Skeletal muscle tissue (tissue), 4 donors: ENCODE data around the gene EXOC6. TPM values are rescaled to one million over a fixed set of nuclear protein-coding genes. Genes with fewer than 3 reads are reported as not detected.

ENCODE experiments used
- H3K27ac ChIP-seq: one replicate; pipeline ENCODE4 v1.7.0; 2013; ENCODE audit warnings: mild to moderate bottlenecking, low read depth, low read length, inconsistent platforms
- H3K27me3 ChIP-seq, 3 donors: one replicate each; pipeline ENCODE4 v1.7.0; 2013; ENCODE audit warnings: low read length in 3 of 3; ENCODE audit not compliant: control insufficient read depth in 3 of 3, insufficient read depth in 3 of 3
- H3K36me3 ChIP-seq, 3 donors: one replicate each; pipeline ENCODE4 v1.7.0; 2013; ENCODE audit warnings: low read length in 3 of 3; ENCODE audit not compliant: control insufficient read depth in 3 of 3, insufficient read depth in 3 of 3
- H3K4me1 ChIP-seq, 3 donors: one replicate each; pipeline ENCODE4 v1.7.0; 2013; ENCODE audit warnings: low read length in 3 of 3, mild to moderate bottlenecking in 3 of 3; ENCODE audit not compliant: control insufficient read depth in 3 of 3, insufficient read depth in 3 of 3
- H3K4me3 ChIP-seq, 3 donors: one replicate each; pipeline ENCODE4 v1.7.0; 2013; ENCODE audit warnings: low read length in 3 of 3
- H3K9ac ChIP-seq, 3 donors: one replicate each; pipeline ENCODE4 v1.7.0; 2013; ENCODE audit warnings: low read length in 3 of 3, mild to moderate bottlenecking in 3 of 3, moderate library complexity in 2 of 3, low read depth in 1 of 3
- H3K9me3 ChIP-seq, 3 donors: one replicate each; pipeline ENCODE4 v1.7.0; 2013; ENCODE audit warnings: low read length in 3 of 3; ENCODE audit not compliant: control insufficient read depth in 3 of 3
- total RNA-seq: library from RNA; depleted of rRNA; stranded (reverse); fragments of >200 nt; gene quantifications from one replicate; pipeline ENCODE4 v1.2.3, GENCODE V29; 2014
- donor health status: Osteomylitis.

The EXOC6 gene
- total RNA-seq, 1 donor from 2014 or later, result 54.8 TPM

DNA sequence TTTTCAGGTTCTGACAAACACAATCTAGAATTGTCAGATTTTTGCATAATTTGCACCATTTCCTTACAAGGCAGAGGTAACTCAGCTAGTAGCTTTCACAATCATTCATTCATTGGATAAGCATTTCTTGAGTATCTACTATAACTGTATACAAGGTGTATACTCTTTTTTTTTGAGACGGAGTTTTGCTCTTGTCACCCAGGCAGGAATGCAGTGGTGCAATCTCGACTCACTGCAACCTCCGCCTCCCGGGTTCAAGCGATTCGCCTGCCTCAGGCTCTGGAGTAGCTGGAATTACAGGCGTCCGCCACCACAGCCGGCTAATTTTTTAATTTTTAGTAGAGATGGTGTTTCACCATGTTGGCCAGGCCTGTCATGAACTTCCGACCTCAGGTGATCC, 16.2 kb upstream of the EXOC6 start:
- Histone ChIP-seq H3K27me3 (no peaks in the 10 kb centered on the region), H3K36me3 (no peaks in the 10 kb centered on the region), H3K4me3 (no peak overlapping the region), H3K4me1 (peaks cover 7 to 17% (median 12%) of the 10 kb centered on the region in 3 donors), H3K9me3 (no peaks in the 10 kb centered on the region), H3K27ac (no peak overlapping the region), H3K9ac (no peak overlapping the region)

GRCh38 chr10:92832998-92833650, 15.2 kb upstream of the EXOC6 start:
- Histone ChIP-seq H3K9me3 (no peaks in the 10 kb centered on the region), H3K4me1 (peaks cover 12 to 17% (median 15%) of the 10 kb centered on the region in 3 donors), H3K4me3 (peak overlapping the region in 1 of 3 donors; percentile 15), H3K27me3 (no peaks in the 10 kb centered on the region), H3K27ac (peak overlapping the region; percentile 51), H3K36me3 (peaks cover 0 to 2% (median 0%) of the 10 kb centered on the region in 3 donors), H3K9ac (peak overlapping the region in 1 of 3 donors; percentile 73)

DNA sequence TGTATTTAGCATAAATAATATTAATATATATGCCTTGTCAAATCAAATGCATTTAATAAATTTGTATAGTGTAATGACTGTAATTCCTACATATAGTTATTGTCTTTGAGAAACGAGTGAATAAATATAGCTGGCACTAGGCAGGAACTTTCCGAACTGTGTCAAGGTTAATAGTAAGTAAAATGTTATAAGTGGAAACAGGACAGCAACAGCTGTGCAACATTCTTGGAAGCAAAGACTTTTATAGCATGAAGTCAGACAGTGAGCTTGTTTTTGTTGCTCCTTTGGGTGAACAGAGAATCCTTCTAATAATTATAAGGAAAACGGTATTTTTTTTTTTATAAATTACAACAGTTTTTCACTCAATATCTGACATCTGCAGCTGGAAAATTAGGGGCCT, 14.0 kb upstream of the EXOC6 start:
- Histone ChIP-seq H3K4me3 (peak overlapping the region; percentile 67 to 79 (median 69)), H3K27ac (peak overlapping the region; percentile 68), H3K9me3 (no peaks in the 10 kb centered on the region), H3K27me3 (no peaks in the 10 kb centered on the region), H3K4me1 (peaks cover 15 to 24% (median 21%) of the 10 kb centered on the region in 3 donors), H3K9ac (peak overlapping the region; percentile 72 to 81 (median 73)), H3K36me3 (peaks cover 0 to 3% (median 0%) of the 10 kb centered on the region in 3 donors)

DNA sequence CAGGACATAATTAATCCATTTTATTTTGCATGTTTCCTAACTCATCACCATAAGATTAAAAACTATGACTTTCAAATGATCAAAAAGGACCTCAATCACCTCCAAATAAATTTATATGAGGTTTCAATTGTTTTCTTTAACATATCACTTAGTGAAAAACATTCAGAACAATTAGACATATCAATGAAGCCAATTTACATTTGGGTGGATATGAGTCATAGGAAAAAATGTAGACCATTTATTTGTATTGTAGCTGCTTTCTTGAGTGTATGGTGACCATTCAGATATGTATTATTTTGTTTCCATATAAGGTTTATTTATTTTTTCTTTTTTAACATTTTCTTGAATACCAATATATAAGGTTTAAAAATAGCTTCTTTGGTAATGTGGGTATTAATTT, 13.3 kb upstream of the EXOC6 start:
- Histone ChIP-seq H3K4me3 (peak overlapping the region; percentile 67 to 79 (median 69)), H3K9me3 (no peaks in the 10 kb centered on the region), H3K27me3 (no peaks in the 10 kb centered on the region), H3K36me3 (peaks cover 0 to 3% (median 0%) of the 10 kb centered on the region in 3 donors), H3K4me1 (peaks cover 15 to 27% (median 21%) of the 10 kb centered on the region in 3 donors), H3K27ac (peak overlapping the region; percentile 68), H3K9ac (peak overlapping the region; percentile 72 to 81 (median 73))

GRCh38 chr10:92837456-92837855, 10.9 kb upstream of the EXOC6 start:
- no peak overlapping the region for H3K9ac ChIP-seq
- peaks cover 0 to 3% (median 0%) of the 10 kb centered on the region in 3 donors for H3K36me3 ChIP-seq
- H3K4me3 ChIP-seq, result peak overlapping the region in 2 of 3 donors; percentile 3 to 67
- no peak overlapping the region for H3K27ac ChIP-seq
- peaks cover 13 to 27% (median 21%) of the 10 kb centered on the region in 3 donors for H3K4me1 ChIP-seq
- no peaks in the 10 kb centered on the region for H3K9me3 ChIP-seq
- H3K27me3 ChIP-seq, result no peaks in the 10 kb centered on the region

DNA sequence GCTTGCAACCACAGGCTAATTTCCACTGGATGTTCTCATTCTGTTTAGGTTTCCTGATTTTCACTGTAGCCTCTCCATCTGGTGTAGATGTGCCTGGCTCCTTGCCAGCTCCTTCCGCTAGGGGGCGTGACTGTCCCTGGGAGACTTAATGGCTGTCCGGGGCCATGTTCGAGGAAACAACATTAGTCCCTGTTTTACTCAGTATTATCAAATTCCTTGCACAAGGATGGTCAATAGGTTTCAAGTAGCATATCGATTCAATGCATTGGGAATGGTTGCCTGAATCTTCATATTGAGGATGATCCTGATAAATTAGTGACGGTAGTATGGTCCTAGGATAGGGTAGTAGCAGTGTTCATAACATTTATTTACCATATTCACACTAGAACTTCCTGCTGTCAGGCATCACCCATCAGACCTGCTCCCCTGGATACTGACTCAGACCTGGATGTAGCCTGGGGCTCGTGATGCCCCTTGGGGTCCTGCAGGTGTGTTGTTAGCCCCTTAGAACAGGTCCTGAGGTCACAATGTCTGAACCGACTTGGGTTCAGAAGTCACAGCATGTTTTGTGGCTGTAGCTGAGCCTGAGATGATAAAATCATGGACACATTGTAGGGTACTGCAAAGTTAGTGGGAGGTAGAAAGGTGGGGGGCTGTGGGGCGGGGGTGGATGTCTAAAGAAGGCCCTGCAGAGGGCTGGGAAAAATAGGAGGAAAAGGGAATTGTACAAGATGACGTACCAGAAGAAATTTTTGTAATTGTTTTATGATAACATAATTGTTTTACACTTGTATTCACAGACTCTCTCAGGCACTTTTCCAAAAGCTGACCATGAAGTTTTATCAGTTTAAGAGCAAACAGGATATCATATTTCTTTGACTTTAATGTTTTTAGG, 8.9 kb upstream of the EXOC6 start:
- no peak overlapping the region for H3K9ac ChIP-seq

GRCh38 chr10:92844746-92845145, 3.6 kb upstream of the EXOC6 start:
- no peak overlapping the region for H3K4me3 ChIP-seq
- no peaks in the 10 kb centered on the region for H3K9me3 ChIP-seq
- H3K27ac ChIP-seq, result no peak overlapping the region
- H3K27me3 ChIP-seq, result no peaks in the 10 kb centered on the region
- peaks cover 11 to 14% (median 14%) of the 10 kb centered on the region in 3 donors for H3K4me1 ChIP-seq
- H3K9ac ChIP-seq, result no peak overlapping the region
- no peaks in the 10 kb centered on the region for H3K36me3 ChIP-seq

More for the DNA sequence above, 8.9 kb upstream of the EXOC6 start:
- Histone ChIP-seq H3K4me1 (peaks cover 7 to 23% (median 7%) of the 10 kb centered on the region in 3 donors), H3K36me3 (peaks cover 0 to 3% (median 0%) of the 10 kb centered on the region in 3 donors), H3K4me3 (peak overlapping the region in 2 of 3 donors; percentile 16 to 22), H3K9me3 (no peaks in the 10 kb centered on the region), H3K27me3 (no peaks in the 10 kb centered on the region), H3K27ac (no peak overlapping the region)

DNA sequence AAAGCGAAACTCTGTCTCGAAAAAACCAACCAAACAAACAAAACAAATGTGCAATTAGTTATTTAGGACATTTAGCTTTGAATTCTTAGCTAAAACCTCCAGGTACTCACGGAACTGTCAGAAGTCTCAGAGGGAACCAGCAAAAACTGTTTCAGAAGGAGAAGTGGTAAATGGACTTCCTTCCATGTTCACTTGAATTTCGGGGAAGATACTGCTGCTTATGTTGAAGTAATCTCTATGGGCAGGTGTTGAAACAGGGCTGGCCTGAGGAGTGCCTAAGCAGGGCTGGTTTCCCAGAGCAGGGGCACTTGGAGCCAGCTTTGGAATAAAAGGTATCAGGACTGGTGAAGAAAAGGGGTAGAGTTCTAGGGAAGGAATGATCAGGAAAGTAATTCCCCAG, 2.4 kb upstream of the EXOC6 start:
- H3K4me1 ChIP-seq, result peaks cover 11 to 14% (median 14%) of the 10 kb centered on the region in 3 donors
- no peak overlapping the region for H3K9ac ChIP-seq
- no peaks in the 10 kb centered on the region for H3K36me3 ChIP-seq
- no peaks in the 10 kb centered on the region for H3K9me3 ChIP-seq
- no peak overlapping the region for H3K4me3 ChIP-seq
- no peak overlapping the region for H3K27ac ChIP-seq
- H3K27me3 ChIP-seq, result no peaks in the 10 kb centered on the region

DNA sequence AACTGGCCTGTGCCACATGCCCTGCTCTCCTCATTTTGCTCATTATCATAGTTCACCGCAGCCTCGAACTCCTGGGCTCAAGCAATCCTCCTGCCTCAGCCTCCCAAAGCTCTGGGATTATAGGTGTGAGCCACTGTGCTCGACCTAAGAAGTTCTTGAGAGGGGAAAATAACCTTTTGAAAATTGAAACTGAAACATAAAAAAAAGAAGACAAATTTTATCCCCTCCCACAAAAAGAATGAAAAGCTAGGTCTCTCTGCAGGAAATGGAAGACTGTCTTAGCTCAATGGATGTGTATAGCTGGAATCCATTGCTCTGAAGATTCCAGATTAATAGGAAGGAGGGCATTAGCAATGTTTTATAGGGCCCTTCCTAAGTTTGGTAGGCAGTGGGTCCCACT, 2.0 kb upstream of the EXOC6 start:
- Histone ChIP-seq H3K4me1 (peaks cover 11 to 14% (median 14%) of the 10 kb centered on the region in 3 donors), H3K36me3 (no peaks in the 10 kb centered on the region), H3K9ac (no peak overlapping the region), H3K4me3 (no peak overlapping the region), H3K9me3 (no peaks in the 10 kb centered on the region), H3K27me3 (no peaks in the 10 kb centered on the region), H3K27ac (no peak overlapping the region)

DNA sequence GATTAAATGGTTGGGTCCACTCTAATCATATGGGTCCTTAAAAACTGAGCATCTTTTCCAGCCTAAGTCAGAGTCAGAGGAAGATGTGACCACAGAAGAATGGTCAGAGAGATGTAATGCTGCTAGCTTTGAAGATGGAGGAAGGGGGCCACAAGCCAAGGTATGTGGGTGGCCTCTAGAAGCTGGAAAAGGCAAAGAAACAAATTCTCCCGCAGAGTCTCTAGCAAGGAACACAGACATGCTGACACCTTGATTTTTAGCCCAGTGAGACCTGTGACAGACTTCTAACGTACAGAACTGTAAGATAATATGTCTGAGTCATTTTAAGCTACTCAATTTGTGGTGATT, 1.5 kb upstream of the EXOC6 start:
- Histone ChIP-seq H3K9ac (no peak overlapping the region), H3K4me3 (no peak overlapping the region), H3K36me3 (no peaks in the 10 kb centered on the region), H3K9me3 (no peaks in the 10 kb centered on the region), H3K4me1 (peaks cover 11 to 14% (median 14%) of the 10 kb centered on the region in 3 donors), H3K27me3 (no peaks in the 10 kb centered on the region), H3K27ac (peak overlapping the region; percentile 4)
